ENCODE data around the gene CTNNBIP1.

Gene CTNNBIP1

GRCh38 chr1:9903801-9904527 is 6.1 kb downstream of the CTNNBIP1 start:
- TF ChIP-seq TAF1 (IDR thresholded peaks at IDR 0.05; ENCODE audit: borderline replicate concordance, insufficient read depth, low read length) (no peak), FOXP2 (optimal IDR thresholded peaks at IDR 0.05; ENCODE audit: borderline replicate concordance, extremely low read depth, extremely low read length, insufficient read depth) (no peak), REST (IDR thresholded peaks at IDR 0.05; ENCODE audit: insufficient read depth in 1 of 2, low read depth in 2 of 2, low read length in 2 of 2) (no peak), SIN3A (IDR thresholded peaks at IDR 0.05; ENCODE audit: borderline replicate concordance, insufficient read depth, low read length) (no peak), POLR2AphosphoS5 (IDR thresholded peaks at IDR 0.05; ENCODE audit: low read depth, low read length) (no peak)

GRCh38 chr1:9902060-9902452 is 8.0 kb downstream of the CTNNBIP1 start:
- no peak for TF ChIP-seq SIN3A (IDR thresholded peaks at IDR 0.05; ENCODE audit: borderline replicate concordance, insufficient read depth, low read length)
- TF ChIP-seq TAF1 (IDR thresholded peaks at IDR 0.05; ENCODE audit: borderline replicate concordance, insufficient read depth, low read length), result no peak
- TF ChIP-seq REST (IDR thresholded peaks at IDR 0.05; ENCODE audit: insufficient read depth in 1 of 2, low read depth in 2 of 2, low read length in 2 of 2), result no peak
- no peak for TF ChIP-seq FOXP2 (optimal IDR thresholded peaks at IDR 0.05; ENCODE audit: borderline replicate concordance, extremely low read depth, extremely low read length, insufficient read depth)
- TF ChIP-seq POLR2AphosphoS5 (IDR thresholded peaks at IDR 0.05; ENCODE audit: low read depth, low read length), result no peak

DNA sequence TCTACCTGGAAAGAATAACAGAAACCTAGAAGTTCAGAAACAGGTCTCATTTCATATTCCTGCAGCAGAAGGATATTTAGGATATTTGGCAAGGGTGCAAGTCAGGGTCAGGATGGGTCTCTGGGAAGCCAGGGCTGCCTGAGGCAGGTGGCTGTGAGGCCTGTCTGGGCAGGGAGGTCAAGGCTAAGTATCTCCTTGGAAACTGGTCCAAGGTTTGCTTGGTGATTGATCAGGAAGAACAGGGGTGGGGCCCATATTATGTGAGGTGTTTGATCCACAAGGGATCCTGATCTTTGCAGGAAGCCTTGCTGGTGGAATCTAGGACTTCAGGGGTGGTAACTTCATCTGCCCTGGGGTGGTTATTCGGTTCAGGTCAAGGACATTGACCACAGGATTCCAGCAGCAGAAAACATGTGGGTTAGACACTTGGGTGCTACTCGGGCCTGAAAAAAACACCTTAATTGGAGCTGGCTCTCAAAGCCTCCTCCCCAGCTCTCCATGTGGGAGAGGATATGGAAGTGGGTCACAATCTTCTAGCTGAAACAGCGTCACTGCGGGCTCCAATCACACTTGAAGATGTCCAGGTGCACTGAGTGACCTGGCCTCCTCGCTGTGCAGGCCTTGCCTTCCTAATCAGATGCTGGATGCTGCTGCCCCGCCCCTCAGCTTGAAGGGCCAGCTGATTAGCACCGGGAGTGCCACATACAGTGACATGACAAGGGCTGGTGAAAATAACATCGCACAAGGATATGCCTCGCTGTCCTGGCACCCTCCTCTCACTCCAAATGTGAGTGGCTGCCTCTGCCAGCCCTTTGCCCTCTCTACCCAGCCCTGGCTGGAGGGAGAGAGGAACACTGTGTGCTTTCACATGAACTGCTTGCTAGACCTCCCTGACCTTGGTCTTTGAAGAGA is 8.7 kb downstream of the CTNNBIP1 start:
- TF ChIP-seq SIN3A (IDR thresholded peaks at IDR 0.05; ENCODE audit: borderline replicate concordance, insufficient read depth, low read length) (no peak), TAF1 (IDR thresholded peaks at IDR 0.05; ENCODE audit: borderline replicate concordance, insufficient read depth, low read length) (no peak), FOXP2 (optimal IDR thresholded peaks at IDR 0.05; ENCODE audit: borderline replicate concordance, extremely low read depth, extremely low read length, insufficient read depth) (no peak), POLR2AphosphoS5 (IDR thresholded peaks at IDR 0.05; ENCODE audit: low read depth, low read length) (no peak), REST (IDR thresholded peaks at IDR 0.05; ENCODE audit: insufficient read depth in 1 of 2, low read depth in 2 of 2, low read length in 2 of 2) (no peak)

DNA sequence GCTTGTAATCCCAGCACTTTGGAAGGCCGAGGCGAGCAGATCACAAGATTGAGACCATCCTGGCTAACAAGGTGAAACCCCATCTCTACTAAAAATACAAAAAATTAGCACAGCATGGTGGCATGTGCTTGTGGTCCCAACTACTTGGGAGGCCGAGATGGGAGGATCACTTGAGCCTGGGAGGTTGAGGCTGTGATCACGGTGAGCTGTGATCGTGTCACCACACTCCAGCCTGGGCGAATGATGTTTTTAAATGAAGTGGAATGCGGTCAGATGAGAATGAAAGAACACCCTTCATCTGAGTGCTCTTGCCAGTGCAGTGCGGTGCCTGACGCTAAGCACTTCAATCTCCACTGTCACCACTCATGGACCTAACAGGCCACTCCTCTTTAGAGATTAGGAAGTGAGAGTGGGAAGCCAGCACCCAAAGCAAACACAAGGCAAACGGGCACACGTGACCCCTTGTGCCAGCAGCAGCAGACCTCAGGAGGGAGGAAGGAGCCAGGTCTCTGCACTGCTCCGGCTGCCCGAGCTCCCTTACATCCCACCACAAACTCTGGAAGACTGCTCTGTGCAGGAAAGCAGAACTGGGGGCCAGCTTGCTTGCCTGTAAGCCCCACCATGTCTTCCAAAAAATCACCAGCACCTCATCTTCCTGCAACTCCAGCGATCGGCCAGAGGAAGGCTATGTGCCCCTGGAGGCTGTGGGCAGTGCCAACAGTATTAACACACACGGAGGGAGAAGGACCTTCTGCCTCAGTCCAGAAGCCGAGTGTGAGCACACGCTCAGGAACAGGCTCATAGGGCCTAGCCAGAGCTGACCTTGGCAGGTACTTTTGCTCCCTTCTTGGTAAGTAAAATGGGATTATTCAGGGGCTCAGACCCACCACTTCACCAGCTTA is 9.7 kb downstream of the CTNNBIP1 start:
- TF ChIP-seq REST (IDR thresholded peaks at IDR 0.05; ENCODE audit: insufficient read depth in 1 of 2, low read depth in 2 of 2, low read length in 2 of 2), result no peak
- no peak for TF ChIP-seq SIN3A (IDR thresholded peaks at IDR 0.05; ENCODE audit: borderline replicate concordance, insufficient read depth, low read length)
- TF ChIP-seq TAF1 (IDR thresholded peaks at IDR 0.05; ENCODE audit: borderline replicate concordance, insufficient read depth, low read length), result no peak
- no peak for TF ChIP-seq POLR2AphosphoS5 (IDR thresholded peaks at IDR 0.05; ENCODE audit: low read depth, low read length)
- TF ChIP-seq FOXP2 (optimal IDR thresholded peaks at IDR 0.05; ENCODE audit: borderline replicate concordance, extremely low read depth, extremely low read length, insufficient read depth), result no peak
